IPS DF 4.7 (cell line): ENCODE data around the gene POLQ.
"Not testable (repeated sequence)": the region's sequence is repeated elsewhere in the genome, so short reads cannot be mapped to it uniquely, and the experiment has no call there.

Source experiments
- DNase-seq: peaks from one replicate; pipeline ENCODE4 v3.0.0-alpha.2; 2013; ENCODE audit warnings: low spot score; ENCODE audit errors: extremely low read depth

The POLQ gene

DNA sequence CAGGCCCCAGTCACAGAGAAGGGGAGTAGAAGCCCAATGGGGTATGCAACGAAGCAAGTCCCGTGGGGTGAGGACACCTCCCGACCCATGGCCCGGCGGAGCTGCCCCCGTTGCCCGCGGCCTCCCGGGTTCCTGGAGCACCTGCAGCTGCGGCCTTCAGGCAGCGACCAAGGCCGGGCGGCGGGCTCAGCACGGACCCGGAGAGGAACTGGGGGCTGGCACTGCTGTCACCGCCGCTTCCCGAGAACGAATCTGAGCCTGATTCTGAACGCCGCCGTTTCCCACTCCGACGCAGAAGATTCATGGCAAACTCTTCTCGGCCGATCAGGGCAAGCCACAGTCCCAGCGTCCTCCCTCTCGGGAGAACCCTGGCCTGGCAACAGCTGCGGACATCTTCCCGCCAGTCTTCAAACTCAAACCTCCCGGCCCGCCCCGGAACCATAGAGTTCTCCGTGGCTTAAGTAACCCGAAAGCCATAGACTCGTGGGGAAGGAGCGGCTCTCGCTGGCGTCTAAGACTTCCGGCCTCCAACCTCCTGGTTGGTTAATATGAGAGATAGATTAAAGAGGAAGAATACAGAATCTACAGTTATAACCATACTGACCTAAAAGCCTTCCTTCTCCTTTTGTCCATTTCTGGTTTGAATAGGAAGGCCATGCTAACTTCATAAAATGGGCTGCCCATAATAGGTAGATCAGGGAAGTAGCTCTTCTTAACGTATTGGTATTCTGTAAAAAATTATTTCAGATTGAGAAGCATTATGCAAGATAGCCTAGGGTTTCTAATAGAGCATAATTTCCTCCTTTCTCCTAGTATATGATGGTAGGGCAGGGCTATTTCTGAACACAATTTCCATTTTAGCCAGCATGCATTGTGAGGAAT lies at the start of gene POLQ:
Gene POLQ, minus strand, starts transcription at position 415 of the 882 bp plus-strand sequence. Its CDS starts 111 bp downstream, at position 304.
- DNase-seq: peak; percentile 62

DNA sequence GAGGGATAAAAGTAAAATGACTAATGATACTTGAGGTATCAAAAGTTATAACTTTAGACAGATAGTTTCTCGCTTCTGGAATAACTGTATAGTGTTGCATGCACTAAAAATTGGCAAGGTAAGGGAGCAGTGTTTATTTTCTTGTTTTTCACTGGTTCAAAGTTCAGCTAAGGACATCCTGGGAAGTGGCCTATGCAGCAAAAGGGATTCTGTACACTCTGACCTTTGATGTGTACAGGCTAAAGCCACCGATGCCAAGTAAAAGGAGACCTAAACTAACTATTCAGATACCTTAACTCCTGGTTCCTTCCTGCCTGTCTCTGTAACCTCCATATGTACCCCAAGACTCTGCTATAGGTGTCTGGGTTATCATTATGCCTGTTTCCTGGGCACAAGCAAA lies 49.1 kb upstream of the POLQ start:
- DNase-seq: no peak

DNA sequence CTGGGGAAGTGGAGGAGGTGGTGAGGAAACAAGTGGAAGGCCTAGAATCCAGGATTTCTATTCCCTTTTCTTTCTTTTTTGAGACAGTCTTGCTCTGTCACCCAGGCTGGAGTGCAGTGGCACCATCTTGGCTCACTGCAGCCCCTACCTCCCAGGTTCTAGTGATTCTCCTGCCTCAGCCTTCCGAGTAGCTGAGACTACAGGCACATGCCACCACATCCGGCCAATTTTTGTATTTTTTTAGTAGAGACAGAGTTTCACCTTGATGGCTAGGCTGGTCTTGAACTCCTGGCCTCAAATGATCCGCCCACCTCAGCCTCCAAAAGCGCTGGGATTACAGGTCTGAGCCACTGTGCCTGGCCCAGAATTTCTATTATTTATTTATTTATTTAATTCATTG lies 48.0 kb upstream of the POLQ start:
- not testable (repeated sequence) for DNase-seq

DNA sequence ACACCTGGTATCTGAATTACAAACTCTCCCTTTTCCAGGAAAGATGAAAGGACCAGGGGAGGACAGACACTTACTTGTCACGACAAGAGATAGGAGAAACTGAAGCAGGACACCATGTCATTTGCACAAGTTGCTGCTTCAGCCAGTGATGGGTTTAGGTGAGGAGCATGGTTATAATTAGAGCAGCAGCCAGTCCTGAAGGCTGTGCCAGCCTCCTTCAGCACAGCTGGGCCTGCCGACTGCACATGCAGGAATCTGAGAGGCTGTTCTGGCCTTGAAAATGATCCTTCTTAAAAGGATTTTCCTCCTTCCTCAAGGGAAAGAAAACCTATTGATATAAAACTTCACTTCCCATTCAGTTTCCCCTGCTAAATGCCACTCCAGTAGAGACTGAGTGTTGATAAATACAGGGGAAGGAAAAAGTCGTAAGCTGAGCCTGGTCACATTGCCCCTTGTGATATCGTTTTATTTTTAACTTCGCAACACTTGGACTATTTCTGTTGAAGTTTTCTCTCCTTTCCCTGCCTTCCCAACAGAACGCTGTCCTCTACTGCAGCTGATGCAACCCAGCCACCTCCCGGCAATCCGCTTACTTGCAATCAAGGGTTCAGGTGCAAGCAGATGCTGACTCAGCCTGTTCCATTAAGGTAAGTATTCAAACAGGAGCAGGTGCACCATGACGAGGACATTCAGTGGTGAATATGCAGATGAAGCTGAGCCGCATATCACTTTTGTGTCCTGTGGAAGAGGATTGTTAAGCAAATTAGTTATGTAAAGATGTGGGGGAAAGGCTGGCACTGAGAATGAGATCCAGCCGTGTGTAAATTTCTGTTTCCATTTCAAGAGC lies 47.3 kb upstream of the POLQ start, which contains the start of gene FBXO40:
Gene FBXO40, plus strand, starts transcription at position 524 of the 847 bp plus-strand sequence. CDS start 27,197 bp downstream, outside the sequence.
- DNase-seq: peak; percentile 99

DNA sequence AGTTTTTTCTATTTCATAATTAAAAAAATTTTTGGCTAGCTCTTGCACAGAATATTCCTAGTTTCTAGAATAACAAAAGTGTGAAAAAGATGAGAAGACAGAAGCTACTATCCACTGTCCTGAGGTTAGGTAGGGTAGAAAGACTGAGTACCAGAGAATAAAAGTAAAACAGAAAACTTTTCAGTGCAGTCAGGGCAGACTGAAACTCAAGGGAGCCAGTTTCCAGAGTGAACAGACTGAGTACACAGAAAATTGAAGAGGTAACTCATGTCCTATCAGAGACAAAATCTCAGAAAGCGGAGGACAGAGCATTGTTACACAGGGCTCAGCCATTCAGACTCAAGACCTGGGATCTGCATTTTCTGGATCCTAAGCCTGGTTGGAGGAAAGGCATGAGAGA lies 38.6 kb upstream of the POLQ start:
- DNase-seq: no peak

DNA sequence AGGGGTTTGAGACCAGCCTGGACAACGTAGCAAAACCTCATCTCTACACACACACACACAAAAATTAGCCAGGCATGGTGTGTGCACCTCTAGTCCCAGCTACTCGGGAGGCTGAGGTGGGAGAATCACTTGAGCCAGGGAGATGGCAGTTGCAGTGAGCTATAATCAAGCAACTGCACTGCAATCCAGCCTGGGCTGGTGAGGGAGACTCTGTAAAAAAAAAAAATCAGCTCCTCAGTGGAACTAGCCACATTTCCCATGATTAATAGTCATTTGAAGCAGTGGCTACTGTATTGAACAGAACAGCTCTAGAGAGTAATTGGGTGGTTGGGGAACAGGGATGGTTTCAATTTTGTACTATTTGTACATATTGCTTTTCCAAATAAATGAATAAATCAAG lies 35.9 kb upstream of the POLQ start:
- DNase-seq: no peak

DNA sequence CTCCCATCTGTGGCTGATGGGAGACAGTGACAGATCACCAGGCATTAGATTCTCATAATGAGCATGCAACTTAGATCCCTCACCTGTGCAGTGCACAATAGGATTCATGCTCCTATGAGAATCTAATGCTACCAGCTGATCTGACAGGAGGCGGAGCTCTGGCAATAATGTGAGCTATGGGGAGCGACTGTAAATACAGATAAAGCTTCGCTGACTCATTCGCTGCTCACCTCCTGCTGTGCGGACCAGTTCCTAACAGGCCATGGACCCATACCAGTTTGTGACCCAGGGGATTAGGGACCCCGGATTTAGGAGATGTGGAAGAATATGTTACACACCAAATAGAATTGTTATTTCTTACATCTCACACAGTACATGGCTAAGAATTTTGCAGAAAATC lies 28.7 kb upstream of the POLQ start:
- DNase-seq: no peak

DNA sequence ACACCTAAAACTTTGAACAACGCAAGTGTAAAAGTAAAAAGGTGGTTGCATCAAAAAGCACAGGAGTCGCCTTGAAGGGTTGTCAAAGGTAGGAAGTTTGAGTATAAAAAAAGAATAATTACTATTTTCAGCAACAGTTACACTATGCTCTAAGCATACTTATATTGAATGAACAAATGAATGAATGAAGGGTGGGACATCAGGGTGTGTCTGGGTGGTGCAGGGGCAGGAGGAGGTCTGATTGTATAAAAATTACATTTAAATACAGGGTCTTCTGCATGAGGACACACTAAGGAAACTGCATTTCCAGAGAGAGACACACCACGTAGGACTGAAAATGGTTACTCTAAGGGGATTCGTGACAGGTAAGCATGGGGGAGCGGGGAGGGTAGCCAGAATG lies 21.9 kb upstream of the POLQ start, which contains the start of gene ARGFX:
Gene ARGFX, plus strand, starts transcription at position 301 of the 400 bp plus-strand sequence. CDS start 2,765 bp downstream, outside the sequence.
- DNase-seq: no peak

DNA sequence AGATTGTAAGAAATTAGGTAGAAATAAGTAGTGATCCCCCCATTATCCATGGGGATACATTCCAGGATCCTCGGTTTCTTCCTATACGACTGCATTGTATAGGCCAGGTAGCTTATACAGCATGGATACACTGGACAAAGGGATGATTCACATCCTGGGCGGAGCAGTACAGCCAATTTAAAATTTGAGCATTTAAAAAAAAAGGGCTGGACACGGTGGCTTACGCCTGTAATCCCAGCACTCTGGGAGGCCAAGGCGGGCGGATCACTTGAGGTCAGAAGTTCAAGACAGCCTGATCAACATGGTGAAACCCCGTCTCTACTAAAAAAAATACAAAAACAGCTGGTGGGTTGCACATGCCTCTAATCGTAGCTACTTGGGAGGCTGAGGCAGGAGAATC lies 21.0 kb upstream of the POLQ start:
- DNase-seq: no peak

DNA sequence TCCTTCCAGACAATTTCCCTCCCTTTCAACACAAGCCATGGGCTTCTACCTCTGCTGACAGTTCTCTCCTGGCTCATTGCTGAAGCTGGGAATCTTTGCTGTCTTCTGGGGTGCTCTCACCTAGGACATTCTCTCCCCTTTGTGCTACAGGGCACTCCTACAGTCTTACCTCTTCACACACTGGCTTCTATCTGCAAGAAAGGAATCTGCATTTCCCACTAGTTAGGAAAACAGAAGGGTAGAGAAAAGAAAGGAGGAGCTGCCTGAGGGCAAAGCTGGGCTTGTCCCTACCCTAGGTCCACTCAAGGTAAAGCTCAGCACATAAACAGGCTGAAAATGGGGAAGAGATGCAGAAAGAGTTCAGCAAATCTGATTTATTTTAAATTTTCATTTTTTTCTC lies 16.4 kb upstream of the POLQ start:
- no peak for DNase-seq

DNA sequence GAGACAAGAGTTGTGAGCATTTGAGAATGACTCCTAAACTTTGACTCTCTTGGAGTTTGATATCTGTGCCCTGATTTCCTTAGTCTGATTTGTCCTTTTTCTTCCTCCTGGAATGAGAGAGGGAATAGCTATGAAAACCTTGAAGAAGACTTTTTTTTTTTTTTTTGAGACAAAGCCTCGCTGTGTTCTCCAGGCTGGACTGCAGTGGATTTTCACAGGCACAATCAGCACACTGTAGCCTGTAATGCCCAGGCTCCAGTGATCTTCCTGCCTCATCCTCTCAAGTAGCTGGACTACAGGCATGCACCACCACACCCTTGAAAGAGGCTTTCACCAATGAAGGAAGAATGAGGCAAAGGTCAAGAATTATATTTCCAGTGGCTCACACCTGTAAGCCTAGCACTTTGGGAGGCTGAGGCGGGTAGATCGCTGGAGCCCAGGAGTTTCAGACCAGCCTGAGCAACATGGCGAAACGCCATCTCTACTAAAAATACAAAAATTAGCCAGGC lies 11.7 kb upstream of the POLQ start:
- no peak for DNase-seq

DNA sequence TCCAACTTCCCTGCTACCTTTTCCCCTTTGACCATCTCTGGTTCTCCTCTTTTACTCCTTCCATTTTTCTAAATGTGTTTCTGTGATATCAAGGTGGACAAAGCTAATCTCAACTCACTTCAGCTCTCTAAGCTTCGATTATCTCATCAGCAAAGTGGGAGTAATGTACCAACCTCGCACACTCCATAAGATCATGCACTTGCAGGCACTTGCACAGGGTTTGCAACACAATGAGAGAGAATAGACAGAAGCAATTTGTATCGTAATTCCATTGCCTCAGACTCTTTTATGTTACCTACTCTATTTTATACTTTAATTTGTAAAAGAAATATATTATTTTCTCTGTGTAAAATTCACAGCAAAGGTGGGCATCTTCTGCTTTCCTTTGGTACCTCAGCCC lies 7.0 kb upstream of the POLQ start:
- DNase-seq: no peak

DNA sequence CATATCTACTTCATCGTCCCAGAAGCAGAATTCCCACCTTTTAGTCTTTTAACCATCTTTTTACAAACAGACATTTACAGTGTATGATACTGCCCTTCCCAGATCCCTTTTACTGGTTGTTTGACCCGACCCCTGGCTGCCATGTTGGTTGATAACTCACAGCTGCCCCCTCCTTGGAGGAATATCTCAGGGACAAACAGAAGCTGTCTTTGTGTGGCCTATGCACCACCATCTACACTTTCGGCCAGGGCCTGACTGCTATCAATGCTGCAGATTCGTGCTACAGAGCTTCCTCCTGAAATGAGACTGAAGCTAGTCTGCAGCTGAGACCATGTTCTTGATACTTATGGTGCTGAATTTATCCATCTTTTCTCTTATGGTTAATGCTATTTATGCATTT lies 6.6 kb upstream of the POLQ start:
- no peak for DNase-seq

DNA sequence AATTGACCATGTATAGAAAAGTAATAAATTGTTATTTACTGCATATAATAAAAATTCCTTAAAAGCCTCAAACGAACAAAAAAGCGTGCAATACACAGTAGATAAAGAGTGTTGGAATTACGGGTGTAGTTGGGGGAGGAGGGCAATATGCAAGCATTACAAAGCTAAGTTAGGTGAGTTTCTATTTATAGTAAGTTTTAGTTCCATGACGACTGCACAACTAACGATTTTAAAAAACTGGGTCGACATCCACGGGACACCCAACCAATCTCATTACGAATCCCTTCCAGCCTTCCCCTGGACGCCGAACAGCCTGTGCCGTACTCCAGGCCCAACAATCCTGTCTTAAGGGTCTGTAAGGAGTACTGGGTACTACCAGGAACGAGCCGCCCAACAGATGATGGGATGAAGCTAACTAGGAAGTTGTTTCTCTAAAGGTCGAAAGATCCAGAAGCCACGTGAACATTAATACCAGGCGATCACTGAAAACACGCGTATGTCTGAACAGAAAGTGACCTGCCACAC lies 677 bp downstream of the POLQ start:
- no peak for DNase-seq

DNA sequence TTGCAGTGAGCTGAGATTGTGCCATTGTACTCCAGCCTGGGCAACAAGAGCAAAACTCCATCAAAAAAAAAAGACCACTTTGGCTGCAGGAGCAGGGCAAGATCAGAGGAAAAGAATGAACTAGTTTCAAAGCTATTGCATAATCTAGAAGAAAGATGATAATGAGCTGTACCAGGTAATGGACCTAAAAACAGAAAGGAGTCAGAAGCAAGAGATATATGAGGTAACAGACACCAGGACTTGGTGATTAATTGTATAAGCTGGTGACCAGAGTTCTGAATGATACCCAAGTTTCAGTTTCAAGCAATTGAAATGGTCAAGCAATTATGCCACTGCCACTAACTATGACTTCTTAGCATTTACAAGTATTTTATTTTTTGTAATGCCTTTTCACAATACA lies 2.9 kb downstream of the POLQ start:
- DNase-seq: no peak

DNA sequence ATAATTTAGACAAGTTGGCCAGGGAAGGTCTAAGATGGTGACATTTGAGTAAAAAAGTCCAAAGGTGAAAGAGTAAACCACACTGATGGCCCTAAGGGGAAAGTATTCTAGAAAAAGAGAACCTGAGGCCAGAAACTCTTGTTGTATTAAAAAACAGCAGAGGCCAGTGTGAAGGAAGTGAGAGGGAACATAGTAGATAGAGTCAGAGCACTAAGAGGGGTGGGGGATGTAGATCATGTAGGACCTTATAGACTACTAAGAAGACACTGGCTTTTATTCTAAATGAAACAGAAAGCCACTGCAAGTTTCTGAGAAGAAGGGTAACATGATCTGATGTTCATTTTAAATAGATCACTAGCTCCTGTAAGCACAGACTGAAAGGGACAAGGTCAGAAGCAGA lies 14.5 kb downstream of the POLQ start:
- DNase-seq: no peak

DNA sequence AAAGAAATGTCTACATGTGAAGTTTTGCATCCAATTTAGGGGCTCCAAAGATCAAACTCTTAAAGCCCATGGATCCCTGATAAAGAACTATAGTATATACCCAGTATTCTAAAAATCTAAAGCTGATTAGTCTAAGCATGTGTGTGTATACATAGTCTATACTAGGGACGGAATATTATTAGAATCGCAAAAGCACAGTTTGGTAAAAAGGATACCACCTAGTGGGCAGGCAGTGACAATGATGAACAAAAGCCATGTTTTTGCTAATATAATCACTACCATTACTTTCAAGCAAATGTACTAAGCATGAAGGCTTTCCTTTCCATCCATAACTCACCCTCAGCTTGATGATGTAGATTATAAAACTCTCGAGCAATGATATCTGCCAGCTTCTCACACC lies 16.5 kb downstream of the POLQ start:
- DNase-seq: no peak

DNA sequence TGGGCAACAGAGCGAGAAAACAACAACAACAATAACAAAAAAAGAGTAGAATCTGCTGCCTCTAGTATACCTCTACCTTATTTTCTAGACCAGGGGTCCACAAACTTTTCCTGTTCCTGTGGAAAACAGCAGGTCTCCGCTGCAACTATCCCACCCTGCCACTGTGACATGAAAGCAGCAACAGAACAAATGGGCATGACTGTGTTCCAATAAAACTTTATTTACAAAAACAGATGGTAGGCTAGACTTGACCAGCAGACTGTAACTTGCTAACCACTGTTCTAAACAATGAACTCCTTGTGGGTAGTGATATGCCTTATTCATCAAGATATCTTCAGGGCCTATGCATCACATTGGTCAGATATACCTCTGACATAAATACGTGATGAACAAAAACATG lies 25.3 kb downstream of the POLQ start:
- DNase-seq: no peak

DNA sequence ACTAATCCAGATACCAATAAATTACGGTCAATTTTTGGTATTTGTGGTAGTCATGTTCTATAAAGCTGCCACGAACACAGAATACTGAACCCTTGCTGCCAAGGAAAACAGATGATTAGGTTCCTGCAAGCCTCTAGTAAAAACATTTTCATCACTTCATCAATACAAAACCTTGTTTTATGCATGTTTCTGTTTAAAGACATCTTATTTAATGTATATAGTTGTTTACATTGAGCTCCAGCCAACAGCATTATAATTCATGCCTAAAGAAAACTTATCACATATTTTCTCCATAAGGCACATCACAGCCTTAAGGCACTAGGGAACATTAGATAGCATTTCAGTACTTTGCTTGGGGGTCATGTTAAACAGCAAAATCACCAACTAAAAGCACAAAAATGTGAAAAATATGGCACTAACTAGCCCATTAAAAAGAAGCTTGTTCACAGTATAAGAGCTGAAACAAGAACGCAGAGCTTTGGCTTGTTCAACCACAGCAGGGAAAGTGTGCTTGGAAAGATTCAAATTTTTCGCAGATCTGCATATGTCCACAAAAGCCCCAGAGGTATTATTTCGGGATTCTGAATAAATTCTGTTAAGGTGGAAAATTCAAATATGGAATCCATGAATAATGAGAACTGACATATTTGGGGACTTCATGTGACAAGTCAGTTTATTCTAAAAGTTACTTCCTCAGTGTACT lies 27.7 kb downstream of the POLQ start:
- DNase-seq: no peak

DNA sequence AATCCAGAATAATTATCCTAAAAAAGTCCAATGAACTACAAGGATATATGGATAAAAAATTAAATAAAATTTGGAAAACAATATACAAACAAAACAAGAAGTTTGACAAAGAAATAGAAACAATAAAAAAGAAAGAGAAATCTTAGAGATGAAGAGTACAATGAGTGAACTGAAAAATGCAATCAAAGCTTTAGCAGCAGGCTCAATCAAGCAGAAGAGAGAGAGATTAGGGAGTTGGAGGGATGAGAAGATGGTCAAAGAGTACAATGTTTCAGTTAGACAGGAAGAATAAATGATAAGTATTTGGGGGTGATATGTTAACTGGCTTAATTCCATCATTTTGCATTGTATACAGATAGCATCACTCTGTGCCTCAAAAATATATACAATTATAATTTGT lies 29.9 kb downstream of the POLQ start:
- DNase-seq: no peak

DNA sequence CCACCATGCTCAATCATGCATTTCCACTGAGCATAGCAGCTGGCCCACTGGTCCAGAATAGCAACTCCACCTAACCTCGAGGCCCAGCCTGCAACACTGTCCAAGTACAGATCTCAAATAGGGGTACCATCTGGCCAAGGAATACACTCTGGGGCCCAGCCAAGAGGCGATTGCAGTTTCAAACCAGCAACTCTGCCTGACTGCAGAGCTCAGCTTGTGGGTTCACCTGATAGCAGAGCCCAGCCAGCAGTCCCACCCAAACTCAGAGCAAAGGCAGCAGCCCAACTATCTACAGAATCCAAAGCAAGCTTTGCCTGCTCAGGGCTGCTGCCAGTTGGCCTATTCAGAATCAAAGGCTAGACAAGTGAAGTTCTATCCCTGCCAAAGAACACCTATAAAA lies 30.5 kb downstream of the POLQ start:
- no peak for DNase-seq
